Measurements from ENCODE around the gene ELP4. TPM values are rescaled to one million over a fixed set of nuclear protein-coding genes. Genes with fewer than 3 reads are reported as not detected.
A peak's percentile ranks its signal among the peaks of the same experiment; 100 is the strongest.

The ELP4 gene, protein sequence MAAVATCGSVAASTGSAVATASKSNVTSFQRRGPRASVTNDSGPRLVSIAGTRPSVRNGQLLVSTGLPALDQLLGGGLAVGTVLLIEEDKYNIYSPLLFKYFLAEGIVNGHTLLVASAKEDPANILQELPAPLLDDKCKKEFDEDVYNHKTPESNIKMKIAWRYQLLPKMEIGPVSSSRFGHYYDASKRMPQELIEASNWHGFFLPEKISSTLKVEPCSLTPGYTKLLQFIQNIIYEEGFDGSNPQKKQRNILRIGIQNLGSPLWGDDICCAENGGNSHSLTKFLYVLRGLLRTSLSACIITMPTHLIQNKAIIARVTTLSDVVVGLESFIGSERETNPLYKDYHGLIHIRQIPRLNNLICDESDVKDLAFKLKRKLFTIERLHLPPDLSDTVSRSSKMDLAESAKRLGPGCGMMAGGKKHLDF
- polyA plus RNA-seq (2013, experiment 1 of 2), result 16.3 TPM
- polyA plus RNA-seq (2013, experiment 2 of 2), result 21.2 TPM

DNA sequence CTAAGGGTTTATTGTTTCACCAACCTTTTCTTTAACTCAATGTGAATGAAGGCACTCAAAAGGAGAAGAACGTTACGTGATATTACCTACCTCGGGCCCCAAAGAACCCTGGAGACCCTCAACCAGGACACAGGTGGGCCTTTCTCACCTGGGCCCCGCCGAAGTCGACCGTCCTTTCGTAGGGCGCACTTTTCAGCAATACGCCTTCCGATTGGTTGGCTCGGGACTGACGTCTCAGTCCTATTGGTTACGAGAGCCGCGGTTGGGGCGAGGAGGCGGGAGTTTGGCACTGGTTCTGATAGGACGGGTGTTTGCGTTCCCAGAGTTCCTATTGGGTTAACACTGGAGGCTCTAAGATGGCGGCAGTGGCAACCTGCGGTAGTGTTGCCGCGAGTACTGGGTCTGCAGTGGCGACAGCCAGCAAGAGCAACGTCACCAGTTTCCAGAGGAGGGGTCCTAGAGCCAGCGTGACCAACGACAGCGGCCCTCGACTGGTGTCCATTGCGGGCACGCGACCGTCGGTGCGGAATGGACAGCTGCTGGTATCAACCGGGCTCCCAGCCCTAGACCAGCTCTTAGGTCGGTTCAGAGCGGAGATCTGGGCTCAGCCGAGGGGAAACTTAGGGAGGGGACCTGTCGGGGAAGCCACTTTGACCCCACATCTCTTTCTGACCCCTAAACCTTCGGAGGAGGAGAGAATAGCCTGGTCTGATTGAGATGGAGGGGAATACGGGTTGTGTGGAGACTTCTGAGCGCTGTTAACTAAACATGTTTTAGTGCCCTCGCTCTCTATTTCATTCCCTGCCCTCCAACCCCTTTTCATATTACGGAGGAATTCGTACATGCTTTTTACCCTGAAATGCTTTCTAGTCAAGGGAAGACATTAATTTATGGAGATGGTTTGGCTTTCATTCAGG, at the start of gene ELP4, which contains the start of gene IMMP1L:
Gene ELP4, plus strand, starts transcription at position 339 of the 917 bp plus-strand sequence. Its CDS starts 18 bp downstream, at position 357.
Gene IMMP1L, minus strand, starts transcription at position 194 of the 917 bp plus-strand sequence. CDS start 46,346 bp downstream, outside the sequence.
- no peaks in the 10 kb centered on the region for H3K27me3 ChIP-seq (ENCODE audit: insufficient read depth, low read length)
- H3K4me3 ChIP-seq (ENCODE audit: low read length), result peak within 1 kb of the TSS; percentile 94
- H3K9ac ChIP-seq (ENCODE audit: low read depth, low read length), result peak within 1 kb of the TSS; percentile 88
- H3K9me3 ChIP-seq (ENCODE audit: insufficient read depth, low read depth, low read length), result no peaks in the 10 kb centered on the region
- H3K36me3 ChIP-seq (ENCODE audit: insufficient read depth, low read length), result peaks cover 9% of the 10 kb centered on the region
- H3K27ac ChIP-seq (ENCODE audit: low read depth, low read length), result peak within 1 kb of the TSS; percentile 80
- peaks cover 18% of the 10 kb centered on the region; the same call in 1 of the 2 replicates for H3K4me1 ChIP-seq (ENCODE audit: insufficient read depth, low read length)
- under 1% methylated on average over 45 of the region's 47 CpGs for WGBS

DNA sequence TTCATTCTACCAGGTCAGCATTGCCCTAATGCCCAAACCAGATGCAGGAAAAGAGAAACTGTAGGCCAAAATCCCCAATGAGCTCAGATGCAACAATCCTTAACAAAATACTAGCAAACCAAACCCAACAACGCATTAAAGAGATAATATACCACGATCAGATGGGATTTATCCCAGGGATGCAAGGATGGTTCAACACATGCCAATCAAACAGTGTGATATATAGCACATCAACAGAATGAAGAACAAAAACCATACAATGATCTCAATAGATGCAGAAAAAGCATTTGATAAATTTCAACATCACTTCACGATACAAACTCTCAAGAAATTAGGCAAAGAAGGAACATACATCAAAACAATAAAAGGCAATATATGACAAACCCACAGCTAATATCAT, 45.1 kb upstream of the ELP4 start:
- Histone ChIP-seq H3K27me3 (ENCODE audit: insufficient read depth, low read length) (no peaks in the 10 kb centered on the region), H3K9me3 (ENCODE audit: insufficient read depth, low read depth, low read length) (peaks cover 32% of the 10 kb centered on the region)
- 92% methylated on average over 3 of the region's 3 CpGs for WGBS

DNA sequence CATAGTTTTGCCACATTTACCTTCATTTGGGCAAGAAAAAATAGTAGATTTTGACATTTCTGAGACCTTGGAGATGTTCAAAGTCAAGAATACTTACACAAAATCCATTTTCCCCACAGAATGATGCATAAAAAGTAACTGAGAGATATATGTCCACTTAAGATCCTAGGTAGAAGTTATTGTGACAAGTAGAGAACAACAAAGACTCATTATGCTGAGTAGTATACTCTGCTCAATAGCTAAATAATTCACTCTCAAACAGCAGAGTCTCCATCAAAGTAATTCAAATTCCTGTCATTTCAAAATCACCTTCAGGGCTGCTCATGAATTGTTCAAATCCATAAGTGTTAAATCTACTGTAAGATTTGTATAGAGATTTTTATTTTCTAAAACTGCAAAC, 35.5 kb upstream of the ELP4 start:
- no peaks in the 10 kb centered on the region for H3K9me3 ChIP-seq (ENCODE audit: insufficient read depth, low read depth, low read length)
- no peak overlapping the region for H3K27ac ChIP-seq (ENCODE audit: low read depth, low read length)
- H3K27me3 ChIP-seq (ENCODE audit: insufficient read depth, low read length), result no peaks in the 10 kb centered on the region
- H3K36me3 ChIP-seq (ENCODE audit: insufficient read depth, low read length), result peaks cover 2% of the 10 kb centered on the region; the same call in 1 of the 2 replicates
- peaks cover 17% of the 10 kb centered on the region for H3K4me1 ChIP-seq (ENCODE audit: insufficient read depth, low read length)
- H3K4me3 ChIP-seq (ENCODE audit: low read length), result no peak overlapping the region
- H3K9ac ChIP-seq (ENCODE audit: low read depth, low read length), result no peak overlapping the region

More for the DNA sequence above, 45.1 kb upstream of the ELP4 start:
- H3K36me3 ChIP-seq (ENCODE audit: insufficient read depth, low read length), result peaks cover 35% of the 10 kb centered on the region
- H3K4me1 ChIP-seq (ENCODE audit: insufficient read depth, low read length), result no peaks in the 10 kb centered on the region
- no peak overlapping the region for H3K27ac ChIP-seq (ENCODE audit: low read depth, low read length)
- H3K4me3 ChIP-seq (ENCODE audit: low read length), result no peak overlapping the region
- no peak overlapping the region for H3K9ac ChIP-seq (ENCODE audit: low read depth, low read length)

DNA sequence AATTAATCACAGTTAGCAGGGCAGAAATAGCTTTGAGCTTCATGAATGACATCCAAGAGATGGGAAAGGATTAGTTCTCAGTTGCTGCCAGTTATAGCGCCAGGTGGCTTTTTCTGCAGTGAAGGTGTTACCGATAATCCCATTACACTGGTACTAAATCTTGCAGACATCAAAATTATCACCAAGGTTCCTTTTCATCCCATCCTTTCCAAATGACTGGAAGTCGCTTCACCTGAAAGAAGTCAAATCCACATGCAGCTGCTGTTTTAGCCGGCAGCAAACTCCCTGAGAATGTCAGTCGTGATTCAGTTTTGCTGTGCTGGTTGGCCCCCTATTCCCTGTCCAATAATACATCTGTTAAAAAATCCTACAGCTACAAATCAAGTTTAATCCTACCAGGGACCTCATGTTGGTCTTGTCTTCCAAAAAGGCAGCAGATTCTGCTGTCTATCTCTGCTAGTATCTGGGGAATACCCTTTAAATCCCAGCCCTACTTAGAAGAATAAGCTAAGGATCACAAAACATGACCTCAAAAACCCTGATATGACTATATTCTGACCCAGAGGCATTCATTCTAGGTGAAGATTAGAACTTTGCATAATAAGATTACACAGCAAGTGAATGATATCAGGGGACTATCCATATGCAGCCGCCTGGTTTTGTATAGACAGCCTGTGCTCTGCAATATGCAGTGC, 31.9 kb upstream of the ELP4 start:
- no peak overlapping the region for H3K9ac ChIP-seq (ENCODE audit: low read depth, low read length)
- H3K27ac ChIP-seq (ENCODE audit: low read depth, low read length), result no peak overlapping the region
- H3K27me3 ChIP-seq (ENCODE audit: insufficient read depth, low read length), result no peaks in the 10 kb centered on the region
- H3K4me1 ChIP-seq (ENCODE audit: insufficient read depth, low read length), result peaks cover 13% of the 10 kb centered on the region; the same call in 1 of the 2 replicates
- H3K4me3 ChIP-seq (ENCODE audit: low read length), result no peak overlapping the region
- peaks cover 2% of the 10 kb centered on the region; the same call in 1 of the 2 replicates for H3K36me3 ChIP-seq (ENCODE audit: insufficient read depth, low read length)
- WGBS, result 91% methylated on average over 6 of the region's 6 CpGs
- no peaks in the 10 kb centered on the region for H3K9me3 ChIP-seq (ENCODE audit: insufficient read depth, low read depth, low read length)

DNA sequence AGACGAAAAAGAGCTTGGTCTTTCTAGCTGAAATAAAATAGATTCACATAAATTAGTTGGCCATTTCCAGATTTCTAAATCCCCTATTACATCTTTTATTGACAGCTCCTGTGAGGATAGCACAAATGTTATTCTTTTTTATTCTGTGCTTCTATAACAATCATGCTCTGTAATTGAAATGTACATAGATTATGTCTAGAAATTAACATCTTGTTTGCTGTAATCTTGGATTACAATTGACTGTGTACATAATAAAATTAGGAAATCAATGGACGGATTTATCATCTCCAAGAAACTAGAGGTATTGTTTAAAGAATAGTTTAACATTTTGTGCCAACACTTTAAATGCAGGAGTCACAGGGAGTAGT, 31.4 kb upstream of the ELP4 start:
- Histone ChIP-seq H3K27me3 (ENCODE audit: insufficient read depth, low read length) (no peaks in the 10 kb centered on the region), H3K4me1 (ENCODE audit: insufficient read depth, low read length) (peaks cover 13% of the 10 kb centered on the region; the same call in 1 of the 2 replicates), H3K4me3 (ENCODE audit: low read length) (no peak overlapping the region), H3K36me3 (ENCODE audit: insufficient read depth, low read length) (peaks cover 2% of the 10 kb centered on the region; the same call in 1 of the 2 replicates), H3K27ac (ENCODE audit: low read depth, low read length) (no peak overlapping the region), H3K9me3 (ENCODE audit: insufficient read depth, low read depth, low read length) (no peaks in the 10 kb centered on the region), H3K9ac (ENCODE audit: low read depth, low read length) (no peak overlapping the region)
- WGBS, result 93% methylated on average over 2 of the region's 2 CpGs

DNA sequence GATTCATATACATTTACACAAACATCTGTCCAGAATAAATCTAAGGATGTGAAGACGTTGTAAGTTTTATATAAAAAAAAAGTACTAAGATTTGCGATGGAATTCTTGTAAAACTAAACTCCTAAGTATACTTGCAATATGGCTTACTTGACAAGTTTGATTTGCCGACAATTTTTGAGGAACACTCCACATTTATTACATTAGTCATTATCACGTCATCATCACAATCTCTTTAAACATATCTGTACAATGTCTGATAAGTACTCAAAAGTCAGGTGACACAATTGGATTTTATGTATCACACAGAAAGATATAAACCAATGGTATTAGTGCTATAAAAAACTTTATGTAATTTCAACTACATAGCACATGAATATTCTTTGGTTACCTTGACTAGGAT, 30.5 kb upstream of the ELP4 start:
- H3K27me3 ChIP-seq (ENCODE audit: insufficient read depth, low read length), result no peaks in the 10 kb centered on the region
- no peaks in the 10 kb centered on the region for H3K36me3 ChIP-seq (ENCODE audit: insufficient read depth, low read length)
- WGBS, result 89% methylated on average over 3 of the region's 4 CpGs
- no peak overlapping the region for H3K4me3 ChIP-seq (ENCODE audit: low read length)
- H3K9me3 ChIP-seq (ENCODE audit: insufficient read depth, low read depth, low read length), result no peaks in the 10 kb centered on the region
- no peak overlapping the region for H3K27ac ChIP-seq (ENCODE audit: low read depth, low read length)
- H3K9ac ChIP-seq (ENCODE audit: low read depth, low read length), result no peak overlapping the region
- H3K4me1 ChIP-seq (ENCODE audit: insufficient read depth, low read length), result peaks cover 13% of the 10 kb centered on the region; the same call in 1 of the 2 replicates

DNA sequence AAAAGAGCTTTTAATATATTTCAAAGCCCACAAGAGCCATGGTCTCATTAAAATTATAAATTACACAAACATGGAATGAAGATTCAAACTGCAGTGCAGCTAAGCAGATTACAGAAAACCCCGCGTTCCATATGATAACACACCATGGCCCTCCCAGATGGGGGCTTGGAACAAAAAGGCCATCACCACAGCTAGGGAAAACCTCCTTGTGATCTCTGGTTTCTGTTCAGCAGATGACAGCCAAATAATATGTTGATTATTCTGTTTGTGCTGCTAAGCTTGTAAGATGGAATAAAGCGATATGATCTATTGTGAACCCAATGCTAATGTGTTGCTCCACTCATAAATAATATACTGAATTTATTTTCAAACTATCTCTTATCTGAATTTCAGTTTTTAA, 28.6 kb upstream of the ELP4 start:
- no peak overlapping the region for H3K4me3 ChIP-seq (ENCODE audit: low read length)
- H3K36me3 ChIP-seq (ENCODE audit: insufficient read depth, low read length), result no peaks in the 10 kb centered on the region
- peaks cover 32% of the 10 kb centered on the region for H3K4me1 ChIP-seq (ENCODE audit: insufficient read depth, low read length)
- no peak overlapping the region for H3K27ac ChIP-seq (ENCODE audit: low read depth, low read length)
- H3K9me3 ChIP-seq (ENCODE audit: insufficient read depth, low read depth, low read length), result no peaks in the 10 kb centered on the region
- H3K27me3 ChIP-seq (ENCODE audit: insufficient read depth, low read length), result no peaks in the 10 kb centered on the region
- 96% methylated on average over 2 of the region's 3 CpGs for WGBS
- H3K9ac ChIP-seq (ENCODE audit: low read depth, low read length), result no peak overlapping the region

DNA sequence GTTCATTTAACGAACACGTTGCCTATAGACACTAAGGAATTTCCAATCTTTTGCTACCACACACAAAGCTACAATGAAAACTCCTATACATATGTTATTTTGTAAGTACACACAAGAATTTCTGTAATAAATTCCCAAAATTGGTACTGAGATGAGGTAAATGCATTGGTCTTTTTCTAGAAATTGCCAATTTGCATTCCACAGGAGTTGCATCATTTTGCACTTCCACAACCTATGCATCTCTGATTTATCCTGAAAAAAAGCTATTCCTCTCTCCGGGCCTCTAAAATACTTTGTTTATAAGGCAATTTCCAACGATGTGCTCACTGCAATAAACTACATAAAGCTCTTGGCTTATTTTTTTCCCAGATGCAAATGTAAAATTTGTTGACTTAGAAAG, 25.1 kb upstream of the ELP4 start:
- peak overlapping the region; percentile 12; the same call in 1 of the 2 replicates for H3K27ac ChIP-seq (ENCODE audit: low read depth, low read length)
- peaks cover 30% of the 10 kb centered on the region for H3K4me1 ChIP-seq (ENCODE audit: insufficient read depth, low read length)
- no peak overlapping the region for H3K9ac ChIP-seq (ENCODE audit: low read depth, low read length)
- no peak overlapping the region for H3K4me3 ChIP-seq (ENCODE audit: low read length)
- H3K9me3 ChIP-seq (ENCODE audit: insufficient read depth, low read depth, low read length), result no peaks in the 10 kb centered on the region
- WGBS, result 84% methylated on average over 2 of the region's 4 CpGs
- H3K36me3 ChIP-seq (ENCODE audit: insufficient read depth, low read length), result no peaks in the 10 kb centered on the region
- no peaks in the 10 kb centered on the region for H3K27me3 ChIP-seq (ENCODE audit: insufficient read depth, low read length)

DNA sequence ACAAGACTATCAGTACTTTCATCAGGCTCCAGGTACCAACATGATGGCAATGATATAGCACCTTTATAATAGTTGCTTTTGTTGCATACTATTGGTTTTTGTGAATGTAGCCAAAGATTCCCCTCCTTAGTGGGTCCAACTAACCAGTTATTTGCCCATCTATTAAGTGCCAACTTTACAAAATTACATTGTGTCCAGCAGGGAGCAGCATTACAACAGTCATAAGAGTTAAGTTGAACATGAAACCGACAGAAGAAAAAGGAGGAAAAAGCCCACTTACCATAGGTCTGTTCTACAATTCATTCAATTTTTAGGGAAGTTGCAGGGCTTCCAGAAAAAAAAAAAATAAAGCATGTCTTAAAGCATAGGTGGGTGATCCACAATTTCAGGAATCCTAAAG, 21.7 kb upstream of the ELP4 start:
- H3K9ac ChIP-seq (ENCODE audit: low read depth, low read length), result no peak overlapping the region
- H3K27ac ChIP-seq (ENCODE audit: low read depth, low read length), result no peak overlapping the region
- WGBS, result 70% methylated on average over 1 of the region's 1 CpG

DNA sequence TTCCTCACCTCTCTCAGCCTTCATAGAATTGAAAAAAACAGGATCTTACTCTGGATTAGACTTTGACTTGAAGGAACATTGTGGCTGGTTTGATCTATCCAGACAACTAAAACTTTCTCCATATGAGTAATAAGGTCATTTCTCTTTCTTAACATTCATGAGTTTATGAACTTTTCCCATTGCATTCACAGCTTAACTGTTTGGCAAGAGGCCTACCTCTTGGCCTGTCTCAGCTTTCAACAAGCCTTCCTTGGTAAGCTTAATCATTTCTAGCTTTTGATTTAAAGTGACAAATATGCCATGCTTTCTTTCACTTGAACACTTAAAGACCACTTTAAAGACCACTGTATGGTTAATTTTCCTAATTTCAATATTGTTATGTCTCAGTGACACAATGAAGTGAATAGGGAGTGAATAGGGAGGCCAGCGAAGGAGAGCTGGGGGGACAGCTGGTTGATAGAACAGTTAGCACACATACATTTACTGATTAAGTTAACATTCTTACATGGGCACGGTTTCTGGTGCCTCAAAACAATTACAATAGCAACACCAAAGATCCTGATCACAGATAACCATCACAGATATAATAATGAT, 17.1 kb upstream of the ELP4 start:
- Histone ChIP-seq H3K9ac (ENCODE audit: low read depth, low read length) (no peak overlapping the region), H3K4me3 (ENCODE audit: low read length) (no peak overlapping the region), H3K36me3 (ENCODE audit: insufficient read depth, low read length) (peaks cover 11% of the 10 kb centered on the region), H3K9me3 (ENCODE audit: insufficient read depth, low read depth, low read length) (no peaks in the 10 kb centered on the region), H3K4me1 (ENCODE audit: insufficient read depth, low read length) (peaks cover 11% of the 10 kb centered on the region), H3K27me3 (ENCODE audit: insufficient read depth, low read length) (no peaks in the 10 kb centered on the region), H3K27ac (ENCODE audit: low read depth, low read length) (no peak overlapping the region)
- WGBS, result no CpG with 5 or more reads among the region's 2 CpGs

More for the DNA sequence above, 21.7 kb upstream of the ELP4 start:
- H3K27me3 ChIP-seq (ENCODE audit: insufficient read depth, low read length), result no peaks in the 10 kb centered on the region
- H3K9me3 ChIP-seq (ENCODE audit: insufficient read depth, low read depth, low read length), result no peaks in the 10 kb centered on the region
- H3K4me1 ChIP-seq (ENCODE audit: insufficient read depth, low read length), result peaks cover 35% of the 10 kb centered on the region
- no peak overlapping the region for H3K4me3 ChIP-seq (ENCODE audit: low read length)
- peaks cover 3% of the 10 kb centered on the region; the same call in 1 of the 2 replicates for H3K36me3 ChIP-seq (ENCODE audit: insufficient read depth, low read length)
